Pancreas (tissue), 10 donors: ENCODE results near the gene HOXC13. TPM values are rescaled to one million over a fixed set of nuclear protein-coding genes. Genes with fewer than 3 reads are reported as not detected.

Source experiments
- ATAC-seq, 4 donors: fragments of 200-7000 bp; cut with Tn5 transposase; one replicate each; pipeline versions ENCODE4 v1.8.0 to v1.9.1; 2020; ENCODE audit warnings: mild to moderate bottlenecking in 4 of 4, moderate library complexity in 4 of 4
- DNase-seq, 6 donors: peaks; one replicate each; pipeline ENCODE4 v3.0.0-alpha.2; 2020
- FAIRE-seq: peaks from 2 replicates; lab custom pipeline; 2012; peaks lifted over from hg19 to GRCh38; lab: Jason Lieb, UNC
- H3K27ac ChIP-seq, 4 donors: fragments of 200-600 bp; sonication (generic); 1 replicate in 3 of 4; 2 replicates in 1 of 4; pipeline versions ENCODE4 v1.5.0 to v1.8.0; 2020
- H3K27me3 ChIP-seq, 4 donors: fragments of 200-600 bp; one replicate each; pipeline ENCODE4 v1.8.0; 2021
- H3K36me3 ChIP-seq, 3 donors: fragments of 200-600 bp; sonication (generic) in 1 of 3; one replicate each; pipeline versions ENCODE4 v1.5.0 to v1.8.0; 2020 to 2021
- H3K4me1 ChIP-seq, 3 donors: fragments of 200-600 bp; one replicate each; pipeline ENCODE4 v1.8.0; 2021
- H3K4me3 ChIP-seq, 4 donors: fragments of 200-600 bp; sonication (generic) in 2 of 4; one replicate each; pipeline versions ENCODE4 v1.5.0 to v1.8.0; 2020 to 2021
- H3K9me3 ChIP-seq, 4 donors: fragments of 200-600 bp; one replicate each; pipeline ENCODE4 v1.8.0; 2021
- WGBS, 2 donors: extraction: QIAGEN DNeasy Blood & Tissue Kit; methylation state at CpG; one replicate each; pipeline ENCODE4 v1.1.7; 2013; 5-methylcytosine and 5-hydroxymethylcytosine counted together
- intact Hi-C, 3 donors: fragments of 100-400 bp; cut with DNase I; formaldehyde crosslinking; loops; one replicate each; pipeline versions ENCODE4 v1.11.1 to v1.14.2; 2022
- polyA plus RNA-seq, 2 donors: library from polyadenylated mRNA; stranded (reverse); fragments of 200-250 nt; gene quantifications; one replicate each; pipeline ENCODE4 v1.2.3, GENCODE V29; 2013
- total RNA-seq, 6 donors: library from RNA; stranded (reverse); fragmentation: NEBNext Ultra II Directional in 4 of 6; extraction: Animal tissue kit (Norgen Biotek cat#: 25700) in 4 of 6; gene quantifications; one replicate each; pipeline versions ENCODE4 v1.2.1 to v1.2.4, GENCODE V29; 2021 to 2023
- TF ChIP-seq, protein P1 (sequence below), 4 donors: fragments of 200-600 bp; sonication (generic) in 3 of 4; IDR thresholded peaks; one replicate each; pipeline versions ENCODE4 v1.5.0 to v1.8.0; 2021; ENCODE audit warnings: antibody characterized with exemption in 4 of 4
- donor health status: healthy with polysubstance abuse.
- donor health status: DM: no; HTN: no; CAD: no; lungs with moderate emphysema.
- donor health status: DM: no; HTN: no; CAD: no.
- donor health status: control.
- donor health status: control.
- donor health status: Bipolar disorder and iron deficiency.
- donor health status: DM: yes; HTN: yes; CAD: no.
- donor health status: DM: no; HTN: no; CAD: no.
- donor health status: DM: no; HTN: no; CAD: no.
- donor health status: DM: yes; HTN: yes; CAD: no.

The HOXC13 gene
- total and polyA plus RNA-seq, 8 donors, result 0.06 TPM; not detected in 7

DNA sequence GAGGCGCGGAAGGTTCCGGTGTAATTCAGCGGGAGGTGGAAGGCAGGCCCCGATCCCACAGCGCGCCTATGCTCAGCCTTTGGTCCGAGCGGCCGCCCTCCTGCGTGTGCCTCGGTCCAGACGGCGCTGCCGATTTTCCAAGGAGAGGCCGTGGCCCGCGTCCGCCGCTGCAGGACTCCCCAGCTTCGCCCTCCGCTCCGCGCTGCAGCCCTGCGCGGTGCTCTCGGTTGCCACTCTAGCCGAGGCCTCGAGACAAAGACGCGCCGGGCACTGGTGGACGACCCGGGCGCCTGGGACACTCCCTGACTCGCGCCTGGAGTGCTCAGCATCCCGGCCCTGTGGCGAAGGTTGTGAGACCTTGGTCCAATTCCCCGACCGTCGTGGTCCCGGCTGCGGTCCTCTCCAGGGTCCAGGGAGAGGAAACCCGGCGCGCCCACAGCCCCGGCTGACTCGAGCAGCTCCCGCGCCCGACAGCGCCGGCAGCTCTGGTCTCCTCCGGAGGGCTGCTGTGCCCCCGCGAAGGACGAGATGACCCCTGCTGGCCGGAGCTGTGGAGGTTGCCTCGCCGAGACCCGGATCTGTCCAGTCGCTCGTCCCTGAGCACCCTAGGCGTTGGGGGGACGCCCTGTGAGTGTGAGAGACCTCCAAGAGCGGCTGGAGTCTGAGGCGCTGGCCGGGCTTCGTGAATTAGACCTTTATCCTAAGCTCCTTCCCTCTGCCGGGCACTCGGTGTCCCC lies 22.6 kb downstream of the HOXC13 start:
- intact Hi-C loops, result no loop called here
- Histone ChIP-seq H3K9me3 (no peaks in the 10 kb centered on the region), H3K4me3 (no peak overlapping the region), H3K27me3 (peaks cover 8 to 79% (median 26%) of the 10 kb centered on the region in 4 donors), H3K36me3 (no peaks in the 10 kb centered on the region), H3K27ac (no peak overlapping the region), H3K4me1 (no peaks in the 10 kb centered on the region)
- 2 to 3% methylated on average over 67 to 72 of the region's 72 CpGs for WGBS, 2 donors
- DNase-seq (peak in 2 of 6 donors; percentile 61 to 65), ATAC-seq (peak in 1 of 4 donors; percentile 15), FAIRE-seq (no peak)
- TF ChIP-seq, protein P1, sequence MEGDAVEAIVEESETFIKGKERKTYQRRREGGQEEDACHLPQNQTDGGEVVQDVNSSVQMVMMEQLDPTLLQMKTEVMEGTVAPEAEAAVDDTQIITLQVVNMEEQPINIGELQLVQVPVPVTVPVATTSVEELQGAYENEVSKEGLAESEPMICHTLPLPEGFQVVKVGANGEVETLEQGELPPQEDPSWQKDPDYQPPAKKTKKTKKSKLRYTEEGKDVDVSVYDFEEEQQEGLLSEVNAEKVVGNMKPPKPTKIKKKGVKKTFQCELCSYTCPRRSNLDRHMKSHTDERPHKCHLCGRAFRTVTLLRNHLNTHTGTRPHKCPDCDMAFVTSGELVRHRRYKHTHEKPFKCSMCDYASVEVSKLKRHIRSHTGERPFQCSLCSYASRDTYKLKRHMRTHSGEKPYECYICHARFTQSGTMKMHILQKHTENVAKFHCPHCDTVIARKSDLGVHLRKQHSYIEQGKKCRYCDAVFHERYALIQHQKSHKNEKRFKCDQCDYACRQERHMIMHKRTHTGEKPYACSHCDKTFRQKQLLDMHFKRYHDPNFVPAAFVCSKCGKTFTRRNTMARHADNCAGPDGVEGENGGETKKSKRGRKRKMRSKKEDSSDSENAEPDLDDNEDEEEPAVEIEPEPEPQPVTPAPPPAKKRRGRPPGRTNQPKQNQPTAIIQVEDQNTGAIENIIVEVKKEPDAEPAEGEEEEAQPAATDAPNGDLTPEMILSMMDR (IDR thresholded peaks at IDR 0.05), result no peak

- H3K27me3 ChIP-seq, result peaks cover 8 to 74% (median 27%) of the 10 kb centered on the region in 4 donors
- TF ChIP-seq, protein P1 (IDR thresholded peaks at IDR 0.05), result no peak
- no peaks in the 10 kb centered on the region for H3K36me3 ChIP-seq
- no peak overlapping the region for H3K27ac ChIP-seq
- no peak for FAIRE-seq
- no peak overlapping the region for H3K4me3 ChIP-seq
- no peak for DNase-seq
- intact Hi-C loops, result no loop called here
- 37 to 40% methylated on average over 7 of the region's 7 CpGs for WGBS, 2 donors
- H3K4me1 ChIP-seq, result no peaks in the 10 kb centered on the region
- no peak for ATAC-seq
- H3K9me3 ChIP-seq, result no peaks in the 10 kb centered on the region
Observed at GRCh38 chr12:53963005-53963404, 24.4 kb downstream of the HOXC13 start.

DNA sequence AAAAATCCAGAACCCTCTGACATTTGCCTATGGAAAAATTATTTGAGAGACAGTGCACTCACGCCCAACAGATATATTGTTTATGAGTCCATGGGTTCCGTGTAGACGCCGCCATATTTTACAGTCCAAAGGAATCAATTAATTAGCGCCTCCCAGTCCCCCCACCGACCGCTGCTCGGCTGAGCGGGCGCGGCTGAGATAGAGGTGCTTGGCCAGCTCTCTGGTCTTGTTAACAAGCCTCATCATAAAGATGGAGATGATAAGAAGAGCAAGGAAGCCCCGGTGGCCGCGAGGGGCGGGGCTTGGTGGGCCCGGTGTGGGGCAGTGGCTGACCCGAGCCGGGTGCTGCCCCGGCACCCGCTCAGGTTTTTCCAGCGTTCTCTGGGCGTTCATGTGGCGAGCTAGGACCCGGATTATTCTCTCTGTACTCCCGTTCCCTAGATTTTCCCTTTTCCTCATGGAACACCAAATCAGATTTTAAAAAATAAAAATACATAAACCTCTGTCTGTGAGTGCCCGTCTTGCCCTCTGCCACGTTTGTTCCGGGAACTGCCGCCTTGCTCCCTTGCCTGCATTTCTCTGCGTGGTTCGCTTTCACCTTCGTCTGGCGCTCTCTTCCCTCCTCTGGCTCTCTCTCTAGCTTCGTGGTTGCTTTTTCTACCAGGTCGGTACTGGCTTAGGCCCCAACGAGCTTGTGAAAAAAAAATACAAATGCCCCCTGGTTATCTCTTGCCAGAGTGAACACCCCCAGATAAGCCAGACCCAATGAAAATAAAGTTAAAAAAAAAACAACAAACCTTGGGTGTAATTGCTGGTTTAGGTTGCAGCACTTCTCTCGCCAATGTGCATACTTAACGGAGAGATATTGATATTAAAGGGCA lies 25.0 kb downstream of the HOXC13 start:
- DNase-seq (peak in 2 of 6 donors; percentile 37 to 42), ATAC-seq (no peak), FAIRE-seq (no peak)
- Histone ChIP-seq H3K4me1 (no peaks in the 10 kb centered on the region), H3K4me3 (no peak overlapping the region), H3K27me3 (peaks cover 8 to 68% (median 24%) of the 10 kb centered on the region in 4 donors), H3K9me3 (no peaks in the 10 kb centered on the region), H3K36me3 (no peaks in the 10 kb centered on the region), H3K27ac (no peak overlapping the region)
- TF ChIP-seq, protein P1 (IDR thresholded peaks at IDR 0.05), result no peak
- WGBS, 2 donors, result 12 to 13% methylated on average over 38 of the region's 38 CpGs
- intact Hi-C loops, result no loop called here

- FAIRE-seq (no peak), DNase-seq (no peak), ATAC-seq (no peak)
- H3K4me3 ChIP-seq, result no peak overlapping the region
- H3K4me1 ChIP-seq, result no peaks in the 10 kb centered on the region
- peaks cover 8 to 66% (median 23%) of the 10 kb centered on the region in 4 donors for H3K27me3 ChIP-seq
- H3K36me3 ChIP-seq, result no peaks in the 10 kb centered on the region
- intact Hi-C loops, result no loop called here
- TF ChIP-seq, protein P1 (IDR thresholded peaks at IDR 0.05), result no peak
- no peaks in the 10 kb centered on the region for H3K9me3 ChIP-seq
- 11 to 16% methylated on average over 2 of the region's 2 CpGs for WGBS, 2 donors
- H3K27ac ChIP-seq, result no peak overlapping the region
Observed at GRCh38 chr12:53964315-53964713, 25.7 kb downstream of the HOXC13 start.
